GM23338 (cell line): ENCODE measurements around the gene MTMR3. TPM values are rescaled to one million over a fixed set of nuclear protein-coding genes. Genes with fewer than 3 reads are reported as not detected.
A peak's percentile ranks its signal among the peaks of the same experiment; 100 is the strongest.

Source experiments
- ATAC-seq: fragments of 200-7000 bp; cut with Tn5 transposase; 3 replicates; pipeline ENCODE4 v1.9.1; 2020
- DNase-seq: peaks from one replicate; pipeline ENCODE4 v3.0.0-alpha.2; 2015; ENCODE audit warnings: low spot score
- H2AFZ ChIP-seq: fragments of 200-600 bp; sonication (generic); 2 replicates; pipeline ENCODE4 v1.8.0; 2016; ENCODE audit warnings: antibody characterized with exemption, mild to moderate bottlenecking, moderate library complexity
- H3F3A ChIP-seq: fragments of 200-600 bp; sonication (generic); replicated peaks from 2 replicates; pipeline ENCODE4 v1.8.0; 2017; ENCODE audit warnings: antibody characterized with exemption, mixed run types, low read depth
- H3K27ac ChIP-seq: fragments of 200-600 bp; sonication (generic); 2 replicates; pipeline ENCODE4 v1.6.1; 2016; ENCODE audit warnings: low read depth
- H3K27me3 ChIP-seq: fragments of 200-600 bp; sonication (generic); 2 replicates; pipeline ENCODE4 v1.8.0; 2016; ENCODE audit warnings: mild to moderate bottlenecking, mixed run types, moderate library complexity; ENCODE audit not compliant: insufficient read depth
- H3K36me3 ChIP-seq: fragments of 200-600 bp; sonication (generic); 2 replicates; pipeline ENCODE4 v1.8.0; 2016; ENCODE audit warnings: mild to moderate bottlenecking; ENCODE audit not compliant: insufficient read depth
- H3K4me1 ChIP-seq: fragments of 200-600 bp; sonication (generic); 2 replicates; pipeline ENCODE4 v1.8.0; 2016; ENCODE audit warnings: mild to moderate bottlenecking, moderate library complexity; ENCODE audit not compliant: insufficient read depth
- H3K4me2 ChIP-seq: fragments of 200-600 bp; sonication (generic); 2 replicates; pipeline ENCODE4 v1.7.1; 2017; ENCODE audit warnings: mixed run types
- H3K4me3 ChIP-seq: fragments of 200-600 bp; sonication (generic); 2 replicates; pipeline ENCODE4 v1.6.1; 2016; ENCODE audit warnings: mixed run types
- H3K79me2 ChIP-seq: fragments of 200-600 bp; sonication (generic); replicated peaks from 2 replicates; pipeline ENCODE4 v1.8.0; 2017; ENCODE audit warnings: mild to moderate bottlenecking; ENCODE audit not compliant: insufficient read depth
- H3K9me2 ChIP-seq: fragments of 200-600 bp; sonication (generic); 2 replicates; pipeline ENCODE4 v1.8.0; 2017; ENCODE audit not compliant: insufficient read depth
- H4K20me1 ChIP-seq: fragments of 200-600 bp; sonication (generic); replicated peaks from 2 replicates; pipeline ENCODE4 v1.8.0; 2017; ENCODE audit warnings: mild to moderate bottlenecking; ENCODE audit not compliant: insufficient read depth
- H3K27ac Mint-ChIP-seq: 2 replicates; pipeline ENCODE4 v1.8.0; 2020; ENCODE audit warnings: inconsistent platforms, mild to moderate bottlenecking, moderate library complexity, mixed read lengths
- H3K27me3 Mint-ChIP-seq: 3 replicates; pipeline ENCODE4 v1.8.0; 2022; ENCODE audit warnings: low read depth, mild to moderate bottlenecking, moderate library complexity, mixed read lengths, inconsistent platforms; ENCODE audit not compliant: insufficient read depth, poor library complexity
- H3K36me3 Mint-ChIP-seq: 3 replicates; pipeline ENCODE4 v1.8.0; 2021; ENCODE audit warnings: low read depth, mild to moderate bottlenecking, inconsistent platforms, moderate library complexity, mixed read lengths
- H3K4me1 Mint-ChIP-seq: 3 replicates; pipeline ENCODE4 v1.8.0; 2020; ENCODE audit warnings: mild to moderate bottlenecking, inconsistent platforms, mixed read lengths
- H3K4me3 Mint-ChIP-seq: 3 replicates; pipeline ENCODE4 v1.8.0; 2021; ENCODE audit warnings: moderate library complexity, mild to moderate bottlenecking, inconsistent platforms, mixed read lengths
- H3K9me3 Mint-ChIP-seq: 3 replicates; pipeline ENCODE4 v1.8.0; 2020; ENCODE audit warnings: moderate library complexity, mild to moderate bottlenecking, inconsistent platforms, mixed read lengths
- CTCF ChIP-seq, 2 experiments: fragments of 200-600 bp in 1 of 2; sonication (generic) in 1 of 2; conservative IDR thresholded peaks; 2 replicates each; pipeline versions ENCODE4 v1.5.1 to v1.6.1; 2016 to 2017; ENCODE audit warnings: antibody characterized with exemption in 2 of 2, low read depth in 2 of 2, mild to moderate bottlenecking in 2 of 2, moderate library complexity in 1 of 2
- ETS1 ChIP-seq: IDR thresholded peaks from 2 replicates; pipeline ENCODE4 v1.6.1; 2016; ENCODE audit warnings: antibody characterized with exemption
- EZH2phosphoT487 ChIP-seq: fragments of 200-600 bp; sonication (generic); IDR thresholded peaks from one replicate; pipeline ENCODE4 v1.8.1; 2018; ENCODE audit warnings: antibody characterized with exemption; ENCODE audit not compliant: unreplicated experiment
- JUNB ChIP-seq: IDR thresholded peaks from one replicate; pipeline ENCODE4 v1.6.1; 2016; ENCODE audit warnings: antibody characterized with exemption; ENCODE audit not compliant: unreplicated experiment
- NANOG ChIP-seq: IDR thresholded peaks from 2 replicates; pipeline ENCODE4 v1.6.1; 2016; ENCODE audit warnings: antibody characterized with exemption, borderline replicate concordance
- REST ChIP-seq: IDR thresholded peaks from one replicate; pipeline ENCODE4 v1.6.1; 2018; ENCODE audit warnings: antibody characterized with exemption; ENCODE audit not compliant: unreplicated experiment
- STAT1 ChIP-seq: IDR thresholded peaks from one replicate; pipeline ENCODE4 v1.6.1; 2016; ENCODE audit warnings: antibody characterized with exemption; ENCODE audit not compliant: unreplicated experiment
- ZNF114 ChIP-seq: fragments of 250-450 bp; sonication (Bioruptor Pico); IDR thresholded peaks from 2 replicates; pipeline ENCODE4 v1.5.0; 2020; ENCODE audit warnings: mild to moderate bottlenecking, moderate library complexity
- ZNF331 ChIP-seq: fragments of 250-450 bp; sonication (Bioruptor Pico); IDR thresholded peaks from 2 replicates; pipeline ENCODE4 v1.5.0; 2020; ENCODE audit warnings: low read depth, mild to moderate bottlenecking, moderate library complexity
- ZNF462 ChIP-seq: fragments of 250-450 bp; sonication (Bioruptor Pico); IDR thresholded peaks from 2 replicates; pipeline ENCODE4 v1.5.0; 2020; ENCODE audit warnings: mild to moderate bottlenecking, moderate library complexity
- polyA plus RNA-seq: library from polyadenylated mRNA; unstranded; fragments of >200 nt; fragmentation: Nextera tagmentation; extraction: Ambion mirVana; gene quantifications from 2 replicates; pipeline ENCODE4 v1.2.1, GENCODE V29; 2016
- total RNA-seq: library from RNA; depleted of rRNA; stranded (reverse); fragments of >200 nt; shearing (Covaris generic); gene quantifications from 2 replicates; pipeline ENCODE4 v1.2.3, GENCODE V29; 2014

The MTMR3 gene
- total and polyA plus RNA-seq, 2 experiments from 2014 or later: 5.2 to 27.4 TPM

- Histone ChIP-seq H3K9me2 (no peaks in the 10 kb centered on the region), H3K27me3 (no peaks in the 10 kb centered on the region), H2AFZ (0 out of 2 replicates have a peak overlapping the region, but pooled peaks have one; percentile 53), H3K4me3 (no peak overlapping the region), H3K27ac (no peak overlapping the region), H3K4me1 (peaks cover 11% of the 10 kb centered on the region; the same call in 1 of the 2 replicates), H3K79me2 (peaks cover 7% of the 10 kb centered on the region), H3K4me2 (no peak overlapping the region), H3K36me3 (no peaks in the 10 kb centered on the region), H3F3A (no peaks in the 10 kb centered on the region), H4K20me1 (no peaks in the 10 kb centered on the region)
- H3K4me1 Mint-ChIP-seq: peaks cover 6% of the 10 kb centered on the region
- H3K4me3 Mint-ChIP-seq: no peak overlapping the region
- no peaks in the 10 kb centered on the region for H3K27me3 Mint-ChIP-seq
- TF ChIP-seq NANOG: no peak
- TF ChIP-seq ETS1: no peak
- TF ChIP-seq ZNF114 (CRISPR knock-in tag): no peak
- no peak for TF ChIP-seq REST
- TF ChIP-seq ZNF331 (CRISPR knock-in tag): no peak
- TF ChIP-seq EZH2phosphoT487: no peak
- no peak for TF ChIP-seq CTCF (conservative IDR thresholded peaks at IDR 0.05; ENCODE audit: low read depth in 2 of 2)
- no peak for TF ChIP-seq STAT1
- no peak for TF ChIP-seq JUNB
- DNase-seq (no peak), ATAC-seq (no peak)
- H3K27ac Mint-ChIP-seq: no peak overlapping the region
- H3K36me3 Mint-ChIP-seq: no peaks in the 10 kb centered on the region; the same call in 2 of the 3 replicates
- H3K9me3 Mint-ChIP-seq: peaks cover 7% of the 10 kb centered on the region; the same call in 1 of the 3 replicates
Measured at GRCh38 chr22:29842172-29842571, 40.8 kb upstream of the MTMR3 start.

DNA sequence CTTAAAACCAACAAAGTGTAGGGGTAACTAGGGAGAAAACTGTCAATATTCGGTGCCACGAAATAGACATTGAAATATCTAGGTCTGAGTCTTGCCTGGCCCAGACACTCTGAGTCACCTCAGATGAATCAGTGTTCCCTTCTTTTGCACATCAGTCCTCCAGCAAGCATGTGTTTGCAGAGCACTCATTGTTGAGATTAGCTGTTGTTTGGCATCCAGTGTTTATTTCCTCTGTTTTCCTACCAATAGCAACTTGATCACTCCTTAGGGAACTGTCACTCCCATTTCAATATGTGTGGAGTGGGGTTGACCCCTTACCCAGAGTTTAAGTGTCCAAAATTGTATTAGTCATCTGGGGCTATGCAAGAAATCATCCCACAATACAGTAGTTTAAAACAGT, 40.2 kb upstream of the MTMR3 start:
- Mint-ChIP-seq H3K4me3 (no peak overlapping the region), H3K4me1 (peaks cover 6% of the 10 kb centered on the region), H3K36me3 (no peaks in the 10 kb centered on the region; the same call in 2 of the 3 replicates), H3K27ac (no peak overlapping the region), H3K9me3 (peaks cover 7% of the 10 kb centered on the region; the same call in 1 of the 3 replicates), H3K27me3 (no peaks in the 10 kb centered on the region)
- H3K79me2 ChIP-seq: peaks cover 1% of the 10 kb centered on the region
- 0 out of 2 replicates have a peak overlapping the region, but pooled peaks have one; percentile 53 for H2AFZ ChIP-seq
- no peak for ATAC-seq
- H3K36me3 ChIP-seq: no peaks in the 10 kb centered on the region
- no peak overlapping the region for H3K27ac ChIP-seq
- peaks cover 8% of the 10 kb centered on the region; the same call in 1 of the 2 replicates for H3K4me1 ChIP-seq
- DNase-seq: no peak
- no peaks in the 10 kb centered on the region for H4K20me1 ChIP-seq
- H3K9me2 ChIP-seq: no peaks in the 10 kb centered on the region
- H3K4me3 ChIP-seq: no peak overlapping the region
- no peaks in the 10 kb centered on the region for H3F3A ChIP-seq
- H3K27me3 ChIP-seq: no peaks in the 10 kb centered on the region
- no peak overlapping the region for H3K4me2 ChIP-seq
- TF ChIP-seq ZNF114 (CRISPR knock-in tag) (no peak), ZNF331 (CRISPR knock-in tag) (no peak), ZNF462 (no peak)
